B cell (primary cell): ENCODE measurements around the gene IDH2. TPM values are rescaled to one million over a fixed set of nuclear protein-coding genes. Genes with fewer than 3 reads are reported as not detected.

Source experiments
- ATAC-seq: fragments of 200-7000 bp; cut with Tn5 transposase; one replicate; pipeline ENCODE4 v1.10.0; 2021; ENCODE audit warnings: low read depth, mild to moderate bottlenecking, moderate number of reproducible peaks, moderate library complexity
- CTCF ChIA-PET: fragments of 350-600 bp; sonication (Branson Sonifier 250); formaldehyde crosslinking; loops from one replicate; lab custom pipeline; 2021; ENCODE audit warnings: antibody characterized with exemption, inconsistent platforms; lab: Charles Lee
- POLR2A ChIA-PET: fragments of 350-600 bp; sonication (Branson Sonifier 250); formaldehyde crosslinking; loops from one replicate; lab custom pipeline; 2021; ENCODE audit warnings: antibody characterized with exemption; lab: Charles Lee
- DNase-seq: peaks from one replicate; pipeline ENCODE4 v3.0.0; 2013
- H2AFZ ChIP-seq: 2 replicates; pipeline ENCODE4 v1.6.1; 2012; ENCODE audit warnings: mild to moderate bottlenecking, low read depth, low read length; ENCODE audit not compliant: insufficient read depth, poor library complexity, severe bottlenecking
- H3K27ac ChIP-seq, 2 donors: 1 replicate in 1 of 2; 2 replicates in 1 of 2; pipeline ENCODE4 v1.5.1; 2012 to 2013; ENCODE audit warnings: low read length in 2 of 2, mild to moderate bottlenecking in 2 of 2, moderate library complexity in 1 of 2
- H3K27me3 ChIP-seq, 4 experiments: fragments of 200-600 bp in 1 of 4; sonication (generic) in 1 of 4; replicated peaks in 1 of 4; 1 replicate in 2 of 4; 2 replicates in 2 of 4; pipeline versions ENCODE4 v1.6.1 to v1.7.0; 2013 to 2016; ENCODE audit warnings: low read length in 3 of 4, mild to moderate bottlenecking in 2 of 4, mixed read lengths in 1 of 4, moderate library complexity in 1 of 4; ENCODE audit not compliant: insufficient read depth in 4 of 4, control insufficient read depth in 3 of 4; ENCODE audit errors: control extremely low read depth in 1 of 4
- H3K36me3 ChIP-seq, 2 experiments: replicated peaks in 1 of 2; 1 replicate in 1 of 2; 2 replicates in 1 of 2; pipeline versions ENCODE4 v1.6.1 to v1.7.1; 2013; ENCODE audit warnings: low read length in 1 of 2; ENCODE audit not compliant: insufficient read depth in 2 of 2, control insufficient read depth in 1 of 2; ENCODE audit errors: control extremely low read depth in 1 of 2, extremely low read depth in 1 of 2
- H3K4me1 ChIP-seq, 2 donors: fragments of 200-600 bp in 1 of 2; sonication (generic) in 1 of 2; 1 replicate in 1 of 2; 2 replicates in 1 of 2; pipeline versions ENCODE4 v1.5.1 to v1.6.1; 2013 to 2017; ENCODE audit warnings: low read length in 2 of 2; ENCODE audit not compliant: control insufficient read depth in 2 of 2, insufficient read depth in 2 of 2
- H3K4me2 ChIP-seq: replicated peaks from 2 replicates; pipeline ENCODE3; 2012; ENCODE audit warnings: mild to moderate bottlenecking, low read depth, low read length; ENCODE audit not compliant: poor library complexity, severe bottlenecking
- H3K4me3 ChIP-seq, 5 experiments: fragments of 200-600 bp in 1 of 5; sonication (generic) in 1 of 5; 1 replicate in 3 of 5; 2 replicates in 2 of 5; pipeline versions ENCODE4 v1.5.1 to v1.7.0; 2011 to 2016; ENCODE audit warnings: low read length in 4 of 5, mild to moderate bottlenecking in 4 of 5, low read depth in 2 of 5, control low read depth in 1 of 5, moderate library complexity in 1 of 5; ENCODE audit not compliant: insufficient read depth in 1 of 5; ENCODE audit errors: control extremely low read depth in 1 of 5, extremely low read depth in 1 of 5
- H3K79me2 ChIP-seq: fragments of 200-600 bp; sonication (generic); one replicate; pipeline ENCODE4 v1.6.0; 2016; ENCODE audit warnings: low read length; ENCODE audit not compliant: control insufficient read depth, insufficient read depth
- H3K9ac ChIP-seq: fragments of 200-600 bp; sonication (generic); 2 replicates; pipeline ENCODE4 v1.6.1; 2017; ENCODE audit warnings: mild to moderate bottlenecking, low read length, moderate library complexity
- H3K9me3 ChIP-seq, 3 donors: one replicate each; pipeline versions ENCODE4 v1.6.1 to v1.7.1; 2013; ENCODE audit warnings: low read length in 2 of 3; ENCODE audit not compliant: control insufficient read depth in 2 of 3, insufficient read depth in 1 of 3; ENCODE audit errors: control extremely low read depth in 1 of 3
- H4K20me1 ChIP-seq: 2 replicates; pipeline ENCODE4 v1.6.0; 2012; ENCODE audit warnings: mild to moderate bottlenecking, low read length; ENCODE audit not compliant: insufficient read depth, control insufficient read depth, poor library complexity, severe bottlenecking
- H3K27ac Mint-ChIP-seq: one replicate; pipeline ENCODE4 v1.8.0; 2021; ENCODE audit warnings: mixed read lengths
- H3K27me3 Mint-ChIP-seq: one replicate; pipeline ENCODE4 v1.8.0; 2021; ENCODE audit warnings: mixed read lengths
- H3K4me1 Mint-ChIP-seq: one replicate; pipeline ENCODE4 v1.8.0; 2021; ENCODE audit warnings: mixed read lengths
- H3K4me3 Mint-ChIP-seq: one replicate; pipeline ENCODE4 v1.8.0; 2021; ENCODE audit warnings: mixed read lengths
- H3K9me3 Mint-ChIP-seq: one replicate; pipeline ENCODE4 v1.8.0; 2022; ENCODE audit warnings: mixed read lengths; ENCODE audit not compliant: insufficient read depth
- EZH2 ChIP-seq: IDR thresholded peaks from 2 replicates; pipeline ENCODE4 v1.6.1; 2012; ENCODE audit warnings: borderline replicate concordance, low read depth, mild to moderate bottlenecking, moderate library complexity, low read length; ENCODE audit not compliant: insufficient read depth, poor library complexity, severe bottlenecking
- WGBS: methylation state at CpG from one replicate; pipeline ENCODE4 v1.1.5; 2013; ENCODE audit warnings: missing lambda C conversion rate; ENCODE audit not compliant: insufficient coverage; 5-methylcytosine and 5-hydroxymethylcytosine counted together
- intact Hi-C: fragments of 100-400 bp; cut with micrococcal nuclease; formaldehyde crosslinking; loops from one replicate; pipeline ENCODE4 v1.10.0; 2022
- polyA plus RNA-seq: library from polyadenylated mRNA; depleted of rRNA; stranded (reverse); fragments of >200 nt; gene quantifications from 2 replicates; pipeline ENCODE4 v1.2.3, GENCODE V29; 2012
- total RNA-seq, 2 donors: library from RNA; stranded (reverse); fragments of 120-200 nt in 1 of 2; gene quantifications; 1 replicate in 1 of 2; 2 replicates in 1 of 2; pipeline versions ENCODE4 v1.2.3 to v1.2.4, GENCODE V29; 2013 to 2022
- TF ChIP-seq, protein P1 (sequence below): fragments of 200-600 bp; IDR thresholded peaks from one replicate; pipeline ENCODE4 v1.8.0; 2022; ENCODE audit warnings: antibody characterized with exemption, mild to moderate bottlenecking

Gene IDH2
- total and polyA plus RNA-seq, 2 donors (not counting 1 experiment from before 2014, with no cell fraction given) = 30.7 to 35.8 TPM

GRCh38 chr15:90054618-90055097 lies 47.6 kb downstream of the IDH2 start:
- no peak for TF ChIP-seq EZH2
- TF ChIP-seq, protein P1, sequence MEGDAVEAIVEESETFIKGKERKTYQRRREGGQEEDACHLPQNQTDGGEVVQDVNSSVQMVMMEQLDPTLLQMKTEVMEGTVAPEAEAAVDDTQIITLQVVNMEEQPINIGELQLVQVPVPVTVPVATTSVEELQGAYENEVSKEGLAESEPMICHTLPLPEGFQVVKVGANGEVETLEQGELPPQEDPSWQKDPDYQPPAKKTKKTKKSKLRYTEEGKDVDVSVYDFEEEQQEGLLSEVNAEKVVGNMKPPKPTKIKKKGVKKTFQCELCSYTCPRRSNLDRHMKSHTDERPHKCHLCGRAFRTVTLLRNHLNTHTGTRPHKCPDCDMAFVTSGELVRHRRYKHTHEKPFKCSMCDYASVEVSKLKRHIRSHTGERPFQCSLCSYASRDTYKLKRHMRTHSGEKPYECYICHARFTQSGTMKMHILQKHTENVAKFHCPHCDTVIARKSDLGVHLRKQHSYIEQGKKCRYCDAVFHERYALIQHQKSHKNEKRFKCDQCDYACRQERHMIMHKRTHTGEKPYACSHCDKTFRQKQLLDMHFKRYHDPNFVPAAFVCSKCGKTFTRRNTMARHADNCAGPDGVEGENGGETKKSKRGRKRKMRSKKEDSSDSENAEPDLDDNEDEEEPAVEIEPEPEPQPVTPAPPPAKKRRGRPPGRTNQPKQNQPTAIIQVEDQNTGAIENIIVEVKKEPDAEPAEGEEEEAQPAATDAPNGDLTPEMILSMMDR = no peak
- no peaks in the 10 kb centered on the region for H4K20me1 ChIP-seq
- no peak overlapping the region for H2AFZ ChIP-seq
- H3K4me1 ChIP-seq = peaks cover 24 to 52% of the 10 kb centered on the region in 2 donors
- H3K4me3 ChIP-seq = no peak overlapping the region
- no peaks in the 10 kb centered on the region for H3K36me3 ChIP-seq
- H3K27me3 ChIP-seq = no peaks in the 10 kb centered on the region
- Mint-ChIP-seq H3K9me3 (no peaks in the 10 kb centered on the region), H3K27me3 (no peaks in the 10 kb centered on the region), H3K27ac (no peak overlapping the region), H3K4me1 (peaks cover 61% of the 10 kb centered on the region), H3K4me3 (no peak overlapping the region)
- H3K27ac ChIP-seq = no peak overlapping the region
- ChIA-PET CTCF (interaction anchor here (0.6 to 4.3 kb wide), 4 partner anchors 16 to 132 kb away, joined by 3 to 19 read pairs (median 3); no protein-coding TSS in a partner anchor), POLR2A (no interaction called here)
- no peak for DNase-seq
- WGBS = 90% methylated on average over 5 of the region's 7 CpGs
- intact Hi-C loops = no loop called here
- no peak overlapping the region for H3K4me2 ChIP-seq
- ATAC-seq = no peak
- H3K9ac ChIP-seq = no peak overlapping the region
- peaks cover 63% of the 10 kb centered on the region for H3K79me2 ChIP-seq
- peaks cover 0 to 7% (median 0%) of the 10 kb centered on the region in 3 donors for H3K9me3 ChIP-seq

- POLR2A ChIA-PET = no interaction called here
- TF ChIP-seq EZH2 = no peak
- TF ChIP-seq, protein P1 = no peak
- H3K4me1 ChIP-seq = peaks cover 18 to 45% of the 10 kb centered on the region in 2 donors
- Mint-ChIP-seq H3K4me1 (peaks cover 61% of the 10 kb centered on the region), H3K4me3 (no peak overlapping the region), H3K27ac (peak overlapping the region; percentile 50), H3K27me3 (no peaks in the 10 kb centered on the region), H3K9me3 (no peaks in the 10 kb centered on the region)
- DNase-seq (no peak), ATAC-seq (no peak)
- 98% methylated on average over 9 of the region's 14 CpGs for WGBS
- H3K4me3 ChIP-seq = no peak overlapping the region
- CTCF ChIA-PET = interaction anchor here (0.6 to 4.3 kb wide), 3 partner anchors 17 to 167 kb away, joined by 3 to 19 read pairs (median 3); no protein-coding TSS in a partner anchor
- H3K79me2 ChIP-seq = peaks cover 71% of the 10 kb centered on the region
- intact Hi-C loops = no loop called here
- no peaks in the 10 kb centered on the region for H4K20me1 ChIP-seq
- no peaks in the 10 kb centered on the region for H3K36me3 ChIP-seq
- H3K27ac ChIP-seq = no peak overlapping the region
- H2AFZ ChIP-seq = no peak overlapping the region
- no peak overlapping the region for H3K9ac ChIP-seq
- H3K27me3 ChIP-seq = no peaks in the 10 kb centered on the region
- peaks cover 0 to 2% (median 0%) of the 10 kb centered on the region in 3 donors for H3K9me3 ChIP-seq
- H3K4me2 ChIP-seq = no peak overlapping the region
These were observed 48.4 kb downstream of the IDH2 start for GRCh38 chr15:90053685-90054466.
